Tibial artery (tissue), 4 donors: ENCODE results near the gene JMJD7.

Experiments used
- DNase-seq, 2 donors: peaks; one replicate each; pipeline ENCODE4 v3.0.0-alpha.2; 2019
- H3K27ac ChIP-seq, 2 donors: fragments of 200-600 bp; sonication (generic) in 1 of 2; 1 replicate in 1 of 2; 2 replicates in 1 of 2; pipeline ENCODE4 v1.5.1; 2018 to 2019; ENCODE audit warnings: mild to moderate bottlenecking in 1 of 2
- H3K27me3 ChIP-seq, 2 donors: fragments of 200-600 bp; sonication (generic) in 1 of 2; one replicate each; pipeline versions ENCODE4 v1.5.1 to v1.6.0; 2016 to 2019
- H3K36me3 ChIP-seq, 3 donors: fragments of 200-600 bp; sonication (generic) in 2 of 3; one replicate each; pipeline ENCODE4 v1.5.1; 2016 to 2019; ENCODE audit warnings: mild to moderate bottlenecking in 2 of 3
- H3K4me1 ChIP-seq, 4 donors: fragments of 200-600 bp; sonication (generic) in 2 of 4; 1 replicate in 3 of 4; 2 replicates in 1 of 4; pipeline ENCODE4 v1.5.1; 2016 to 2019
- H3K4me3 ChIP-seq, 2 donors: fragments of 200-600 bp; sonication (generic) in 1 of 2; 1 replicate in 1 of 2; 2 replicates in 1 of 2; pipeline ENCODE4 v1.5.1; 2018 to 2019; ENCODE audit warnings: mild to moderate bottlenecking in 2 of 2
- H3K9me3 ChIP-seq, 3 donors: fragments of 200-600 bp; sonication (generic) in 1 of 3; one replicate each; pipeline ENCODE4 v1.5.1; 2016 to 2019
- intact Hi-C: fragments of 100-400 bp; cut with DNase I; formaldehyde crosslinking; loops from one replicate; pipeline ENCODE4 v1.15.0; 2023; ENCODE audit warnings: low total_unique reads
- TF ChIP-seq, protein P1 (sequence below), 2 experiments: fragments of 200-600 bp in 1 of 2; fragments of 450-650 bp in 1 of 2; IDR thresholded peaks; one replicate each; pipeline ENCODE4 v1.5.1; 2017 to 2019; ENCODE audit warnings: antibody characterized with exemption in 2 of 2, mild to moderate bottlenecking in 1 of 2, moderate library complexity in 1 of 2

JMJD7 gene

DNA sequence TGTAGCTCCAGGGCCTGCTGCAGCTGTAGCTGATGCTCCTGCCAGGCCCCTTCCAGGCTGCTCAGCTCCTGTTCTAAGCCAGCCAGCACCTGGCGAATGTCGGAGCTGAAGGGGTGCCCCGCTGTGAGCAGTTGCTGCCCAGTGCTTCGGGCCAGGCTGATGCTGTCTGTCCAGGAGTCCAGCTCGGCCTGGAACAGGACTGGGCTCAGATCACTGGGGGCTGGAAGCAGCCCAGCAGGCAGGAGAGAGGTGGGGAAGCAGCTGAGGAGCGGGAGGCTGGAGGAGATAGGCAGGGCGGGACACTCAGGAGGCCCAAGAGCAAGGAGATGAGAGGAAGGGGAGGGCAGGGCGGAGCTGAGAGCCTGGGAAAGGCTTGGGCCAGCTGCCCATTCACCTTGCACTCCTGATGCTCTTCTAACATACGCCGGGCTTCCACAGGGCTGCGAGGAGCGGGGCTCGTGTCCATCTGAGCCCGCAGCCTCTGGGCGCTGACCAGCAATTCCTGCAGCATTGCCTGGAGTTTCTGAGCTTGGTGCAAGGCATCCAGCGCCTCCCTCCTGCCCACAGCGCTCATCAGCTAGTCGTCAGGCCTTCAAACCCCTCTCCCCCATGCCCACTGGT lies 34.0 kb downstream of the JMJD7 start:
- H3K36me3 ChIP-seq, result no peaks in the 10 kb centered on the region
- no peaks in the 10 kb centered on the region for H3K9me3 ChIP-seq
- peaks cover 0 to 2% of the 10 kb centered on the region in 2 donors for H3K27me3 ChIP-seq
- intact Hi-C loops, result no loop called here
- TF ChIP-seq, protein P1, sequence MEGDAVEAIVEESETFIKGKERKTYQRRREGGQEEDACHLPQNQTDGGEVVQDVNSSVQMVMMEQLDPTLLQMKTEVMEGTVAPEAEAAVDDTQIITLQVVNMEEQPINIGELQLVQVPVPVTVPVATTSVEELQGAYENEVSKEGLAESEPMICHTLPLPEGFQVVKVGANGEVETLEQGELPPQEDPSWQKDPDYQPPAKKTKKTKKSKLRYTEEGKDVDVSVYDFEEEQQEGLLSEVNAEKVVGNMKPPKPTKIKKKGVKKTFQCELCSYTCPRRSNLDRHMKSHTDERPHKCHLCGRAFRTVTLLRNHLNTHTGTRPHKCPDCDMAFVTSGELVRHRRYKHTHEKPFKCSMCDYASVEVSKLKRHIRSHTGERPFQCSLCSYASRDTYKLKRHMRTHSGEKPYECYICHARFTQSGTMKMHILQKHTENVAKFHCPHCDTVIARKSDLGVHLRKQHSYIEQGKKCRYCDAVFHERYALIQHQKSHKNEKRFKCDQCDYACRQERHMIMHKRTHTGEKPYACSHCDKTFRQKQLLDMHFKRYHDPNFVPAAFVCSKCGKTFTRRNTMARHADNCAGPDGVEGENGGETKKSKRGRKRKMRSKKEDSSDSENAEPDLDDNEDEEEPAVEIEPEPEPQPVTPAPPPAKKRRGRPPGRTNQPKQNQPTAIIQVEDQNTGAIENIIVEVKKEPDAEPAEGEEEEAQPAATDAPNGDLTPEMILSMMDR (IDR thresholded peaks at IDR 0.05), result no peak
- no peak overlapping the region for H3K27ac ChIP-seq
- no peaks in the 10 kb centered on the region for H3K4me1 ChIP-seq
- no peak for DNase-seq
- H3K4me3 ChIP-seq, result no peak overlapping the region

DNA sequence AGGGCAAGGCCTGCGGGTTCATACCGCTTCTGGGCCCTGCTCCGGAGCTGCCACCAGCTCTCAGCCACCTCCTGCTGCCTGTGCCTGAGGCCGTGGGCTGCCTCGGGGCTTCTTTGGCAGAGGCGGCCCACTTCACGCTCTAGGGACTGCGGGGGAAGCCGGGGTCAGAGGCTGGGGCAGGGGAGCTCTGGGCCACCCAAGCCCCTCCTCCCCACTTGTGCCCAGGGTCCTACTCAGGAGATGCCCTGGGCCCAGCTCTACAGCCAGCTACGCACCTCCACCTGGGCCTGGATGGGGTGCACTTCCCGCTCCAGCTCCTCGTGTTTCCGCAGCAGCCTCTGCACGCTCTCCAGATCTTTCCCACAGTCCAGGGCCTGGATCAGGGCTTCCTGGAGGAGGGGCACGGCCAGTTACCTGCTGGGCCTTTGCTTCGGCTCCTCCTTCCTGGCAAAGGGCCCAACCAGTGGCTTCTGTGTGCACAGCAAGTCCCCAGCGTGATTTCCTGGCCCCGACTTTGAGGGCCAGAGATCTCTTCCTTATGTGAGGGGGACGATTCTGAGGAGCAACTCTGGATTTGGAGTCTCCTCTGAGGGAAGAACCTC lies 34.7 kb downstream of the JMJD7 start:
- intact Hi-C loops, result no loop called here
- TF ChIP-seq, protein P1 (IDR thresholded peaks at IDR 0.05), result no peak
- no peak for DNase-seq

DNA sequence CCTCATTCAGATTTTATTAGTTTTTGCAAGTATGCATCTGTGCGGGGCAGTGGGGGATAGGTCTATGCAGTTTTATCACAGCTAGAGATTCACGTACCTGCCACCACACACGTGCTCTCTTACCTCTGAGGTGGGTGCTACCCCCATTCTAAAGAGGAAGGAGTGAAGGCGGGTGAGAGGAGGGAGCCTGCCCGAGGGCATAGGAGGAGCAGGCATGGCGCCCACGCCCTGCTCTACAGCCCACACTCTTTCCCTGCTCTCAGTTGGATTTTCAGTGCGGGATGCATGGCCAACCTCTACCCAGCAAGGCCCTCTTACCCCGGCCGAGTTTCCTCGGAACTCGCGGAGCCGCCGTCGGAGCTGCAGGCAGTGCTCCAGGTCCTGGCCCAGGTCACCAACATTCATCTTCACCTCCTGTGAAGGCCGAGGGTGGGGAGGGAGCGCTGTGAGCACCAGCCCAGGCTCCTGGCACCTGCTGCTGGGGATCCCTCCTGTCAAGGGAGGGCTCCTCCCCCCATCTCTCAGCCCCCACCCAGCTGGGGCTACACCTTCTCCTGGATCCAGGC lies 37.7 kb downstream of the JMJD7 start:
- no peak for DNase-seq
- Histone ChIP-seq H3K4me1 (no peaks in the 10 kb centered on the region), H3K36me3 (no peaks in the 10 kb centered on the region), H3K9me3 (no peaks in the 10 kb centered on the region), H3K27me3 (no peaks in the 10 kb centered on the region), H3K4me3 (no peak overlapping the region), H3K27ac (no peak overlapping the region)
- TF ChIP-seq, protein P1 (IDR thresholded peaks at IDR 0.05), result no peak
- intact Hi-C loops, result no loop called here

More for the DNA sequence above, 34.7 kb downstream of the JMJD7 start:
- Histone ChIP-seq H3K27ac (no peak overlapping the region), H3K27me3 (no peaks in the 10 kb centered on the region), H3K4me1 (no peaks in the 10 kb centered on the region), H3K4me3 (no peak overlapping the region), H3K9me3 (no peaks in the 10 kb centered on the region), H3K36me3 (no peaks in the 10 kb centered on the region)

DNA sequence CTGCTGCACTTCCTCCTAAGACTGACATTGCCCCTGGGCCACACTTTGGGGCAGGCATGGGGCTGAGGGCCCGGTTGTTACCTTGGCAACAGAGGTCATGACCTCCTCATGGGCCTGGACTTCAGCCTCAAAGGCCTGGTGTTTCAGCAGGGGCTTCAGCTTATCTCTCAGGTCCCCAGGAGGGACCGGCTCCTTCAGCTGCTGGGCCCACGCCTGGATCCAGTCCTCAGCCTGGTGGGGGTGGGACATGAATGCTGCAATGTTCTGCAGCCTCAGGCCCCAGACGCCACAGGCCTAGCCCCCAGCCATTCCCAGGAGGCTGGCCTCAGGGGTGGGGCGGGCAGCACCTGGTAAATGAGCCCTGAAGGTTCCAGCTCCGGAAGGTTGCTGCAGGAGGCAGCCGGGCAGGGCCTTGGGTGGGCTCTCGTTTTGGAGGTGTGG lies 38.4 kb downstream of the JMJD7 start:
- Histone ChIP-seq H3K4me3 (no peak overlapping the region), H3K27ac (no peak overlapping the region), H3K27me3 (no peaks in the 10 kb centered on the region), H3K36me3 (no peaks in the 10 kb centered on the region), H3K9me3 (no peaks in the 10 kb centered on the region), H3K4me1 (no peaks in the 10 kb centered on the region)
- DNase-seq, result no peak
- TF ChIP-seq, protein P1 (IDR thresholded peaks at IDR 0.05), result no peak
- intact Hi-C loops, result no loop called here

DNA sequence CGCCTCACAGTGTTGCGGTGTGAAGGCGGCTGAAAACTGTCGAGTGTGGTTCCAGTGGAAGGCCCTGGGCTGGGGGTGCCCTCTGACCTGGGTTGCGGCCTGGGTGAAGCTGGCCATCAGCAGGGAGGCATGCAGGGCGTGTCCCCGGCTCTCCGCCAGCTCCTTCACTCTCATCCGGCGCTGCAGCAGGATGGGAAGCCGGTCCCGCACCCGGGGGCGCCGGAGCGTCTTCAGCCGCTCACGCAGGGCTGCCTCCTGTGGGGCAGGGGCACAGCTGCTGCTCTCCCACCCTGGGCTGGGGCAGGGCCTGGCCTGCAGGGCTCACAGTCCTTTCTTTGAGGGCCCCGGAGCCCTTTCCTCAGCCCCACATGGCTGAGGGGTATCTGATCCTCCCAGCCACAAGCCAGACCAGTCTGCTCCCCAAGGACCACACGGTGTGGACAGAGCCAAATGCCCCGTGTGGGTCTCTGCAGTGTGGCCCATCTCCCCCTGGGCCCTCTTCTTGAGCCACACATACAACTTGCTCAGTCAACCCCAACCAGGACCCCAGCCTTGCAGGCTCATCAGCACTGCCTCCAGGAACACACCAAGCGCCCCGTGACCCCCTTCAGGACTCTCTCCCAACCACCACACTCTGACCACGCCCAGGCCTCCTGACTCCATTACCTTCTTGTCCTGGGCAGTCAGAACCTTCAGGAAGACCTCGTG lies 39.1 kb downstream of the JMJD7 start:
- H3K27me3 ChIP-seq, result no peaks in the 10 kb centered on the region
- H3K27ac ChIP-seq, result no peak overlapping the region
- no peaks in the 10 kb centered on the region for H3K9me3 ChIP-seq
- TF ChIP-seq, protein P1 (IDR thresholded peaks at IDR 0.05), result no peak
- DNase-seq, result no peak
- H3K4me1 ChIP-seq, result no peaks in the 10 kb centered on the region
- no peak overlapping the region for H3K4me3 ChIP-seq
- intact Hi-C loops, result no loop called here
- H3K36me3 ChIP-seq, result no peaks in the 10 kb centered on the region
